ENCODE data around the gene MED13. TPM values are rescaled to one million over a fixed set of nuclear protein-coding genes. Genes with fewer than 3 reads are reported as not detected.

MED13 gene
- total RNA-seq, 4 donors from 2014 or later: 54.2 to 83.6 (median 61.8) TPM

DNA sequence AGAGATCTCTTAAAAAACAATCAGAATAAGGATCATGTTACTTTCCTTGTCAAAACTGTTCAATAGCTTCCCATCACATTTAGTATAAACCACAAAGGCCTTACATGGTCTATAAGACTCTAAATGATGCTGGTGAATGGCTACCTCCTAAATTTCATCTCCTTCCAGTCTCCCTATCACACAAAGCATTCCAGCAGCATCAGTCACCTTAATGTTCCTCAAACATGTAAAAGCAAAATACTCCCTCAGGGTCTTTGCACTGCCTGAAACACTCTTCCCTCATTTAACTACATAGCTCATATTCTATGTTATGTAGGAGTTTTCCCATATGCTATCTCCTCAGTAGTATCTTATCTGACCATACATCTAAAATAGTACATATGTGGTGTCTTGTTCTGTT, 83.8 kb downstream of the MED13 start:
- TF ChIP-seq, protein P1, sequence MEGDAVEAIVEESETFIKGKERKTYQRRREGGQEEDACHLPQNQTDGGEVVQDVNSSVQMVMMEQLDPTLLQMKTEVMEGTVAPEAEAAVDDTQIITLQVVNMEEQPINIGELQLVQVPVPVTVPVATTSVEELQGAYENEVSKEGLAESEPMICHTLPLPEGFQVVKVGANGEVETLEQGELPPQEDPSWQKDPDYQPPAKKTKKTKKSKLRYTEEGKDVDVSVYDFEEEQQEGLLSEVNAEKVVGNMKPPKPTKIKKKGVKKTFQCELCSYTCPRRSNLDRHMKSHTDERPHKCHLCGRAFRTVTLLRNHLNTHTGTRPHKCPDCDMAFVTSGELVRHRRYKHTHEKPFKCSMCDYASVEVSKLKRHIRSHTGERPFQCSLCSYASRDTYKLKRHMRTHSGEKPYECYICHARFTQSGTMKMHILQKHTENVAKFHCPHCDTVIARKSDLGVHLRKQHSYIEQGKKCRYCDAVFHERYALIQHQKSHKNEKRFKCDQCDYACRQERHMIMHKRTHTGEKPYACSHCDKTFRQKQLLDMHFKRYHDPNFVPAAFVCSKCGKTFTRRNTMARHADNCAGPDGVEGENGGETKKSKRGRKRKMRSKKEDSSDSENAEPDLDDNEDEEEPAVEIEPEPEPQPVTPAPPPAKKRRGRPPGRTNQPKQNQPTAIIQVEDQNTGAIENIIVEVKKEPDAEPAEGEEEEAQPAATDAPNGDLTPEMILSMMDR (IDR thresholded peaks at IDR 0.05): no peak
- TF ChIP-seq POLR2A (IDR thresholded peaks at IDR 0.05): no peak
- intact Hi-C loops (cut with DNase I; ENCODE audit: low total_unique reads): no loop called here
- DNase-seq (ENCODE audit: low spot score in 2 of 2): no peak
- no peak overlapping the region for H3K4me3 ChIP-seq (ENCODE audit: low read depth, poor library complexity, severe bottlenecking)

DNA sequence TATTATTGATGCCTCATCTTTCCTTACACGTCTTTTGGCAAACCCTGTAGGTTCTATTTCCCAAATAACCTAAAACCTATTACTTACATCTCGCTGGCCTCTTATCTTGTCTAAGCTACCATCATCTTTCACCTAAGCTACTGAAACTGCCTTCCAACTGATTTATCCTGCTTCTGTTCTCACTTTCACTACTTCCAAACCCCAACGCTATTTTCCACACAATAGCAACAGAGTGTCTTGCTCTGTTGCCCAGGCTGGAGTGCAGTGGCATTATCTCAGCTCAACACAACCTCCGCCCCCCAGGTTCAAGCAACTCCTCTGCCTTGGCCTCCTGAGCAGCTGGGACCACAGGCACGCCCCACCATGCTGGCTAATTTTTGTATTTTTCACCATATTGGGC, 84.5 kb downstream of the MED13 start:
- intact Hi-C loops (cut with DNase I; ENCODE audit: low total_unique reads): no loop called here
- no peak for DNase-seq (ENCODE audit: low spot score in 2 of 2)
- no peak for TF ChIP-seq POLR2A (IDR thresholded peaks at IDR 0.05)
- TF ChIP-seq, protein P1 (IDR thresholded peaks at IDR 0.05): no peak
- no peak overlapping the region for H3K4me3 ChIP-seq (ENCODE audit: low read depth, poor library complexity, severe bottlenecking)
- 90 to 96% methylated on average over 5 of the region's 5 CpGs for WGBS, 2 donors

DNA sequence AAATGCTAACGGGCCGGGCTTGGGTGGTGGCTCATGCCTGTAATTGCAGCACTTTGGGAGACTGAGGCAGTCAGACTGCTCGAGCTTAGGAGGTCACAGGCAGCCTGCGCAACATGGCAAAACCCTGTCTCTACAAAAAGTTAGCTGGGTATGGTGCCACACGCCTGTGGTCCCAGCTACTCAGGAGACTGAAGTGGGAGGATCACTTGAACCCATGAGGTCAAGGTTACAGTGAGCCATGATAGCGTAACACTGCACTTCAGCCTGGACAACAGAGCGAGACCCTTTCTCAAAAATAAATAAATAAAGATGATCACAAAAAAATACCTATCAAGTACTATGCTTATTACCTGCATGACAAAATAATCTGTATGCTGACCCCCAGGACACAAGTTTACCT, 91.0 kb downstream of the MED13 start:
- intact Hi-C loops (cut with DNase I; ENCODE audit: low total_unique reads): no loop called here
- no peak for TF ChIP-seq POLR2A (IDR thresholded peaks at IDR 0.05)
- TF ChIP-seq, protein P1 (IDR thresholded peaks at IDR 0.05): no peak
- H3K4me3 ChIP-seq (ENCODE audit: low read depth, poor library complexity, severe bottlenecking): no peak overlapping the region
- DNase-seq (ENCODE audit: low spot score in 2 of 2): no peak
- WGBS, 2 donors: 93 to 96% methylated on average over 7 of the region's 7 CpGs

DNA sequence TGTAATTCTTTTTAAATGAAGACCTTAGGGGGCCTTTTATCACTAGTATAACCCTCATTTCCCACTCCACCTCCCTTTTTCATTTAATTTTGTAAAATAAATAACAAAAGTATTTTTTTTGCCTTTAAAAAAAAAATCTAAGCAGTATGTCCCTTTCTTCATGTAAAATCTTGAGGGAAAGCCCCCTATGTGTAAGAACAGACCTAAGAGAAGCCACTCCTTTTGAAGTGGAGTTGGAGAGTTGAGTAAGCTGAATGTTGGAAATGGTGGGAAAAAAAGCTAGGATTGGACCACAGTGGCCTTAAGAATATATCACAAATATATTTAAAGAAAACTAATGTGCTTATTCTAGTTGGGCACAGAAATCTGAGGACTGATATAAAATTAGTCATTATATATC, 92.8 kb downstream of the MED13 start:
- DNase-seq (ENCODE audit: low spot score in 2 of 2): no peak
- no peak overlapping the region for H3K4me3 ChIP-seq (ENCODE audit: low read depth, poor library complexity, severe bottlenecking)
- intact Hi-C loops (cut with DNase I; ENCODE audit: low total_unique reads): no loop called here
- TF ChIP-seq, protein P1 (IDR thresholded peaks at IDR 0.05): no peak

DNA sequence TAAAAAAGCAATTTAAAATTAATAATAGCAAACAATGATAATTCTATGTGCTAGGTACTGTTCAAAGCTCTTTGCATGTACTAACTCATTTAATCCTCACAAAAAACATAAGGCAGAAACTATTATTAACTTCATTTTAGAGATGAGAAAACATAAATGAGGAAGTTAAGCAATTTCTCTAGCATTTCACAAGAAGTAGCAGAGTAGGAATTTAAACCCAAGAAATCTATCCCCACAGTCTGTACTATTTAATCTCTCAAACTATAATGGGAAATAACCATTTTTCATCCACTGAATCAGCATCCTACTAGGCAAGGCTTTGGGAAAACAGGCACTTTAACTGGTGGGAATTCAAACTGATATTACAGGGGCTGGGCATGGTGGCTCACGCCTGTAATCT, 95.0 kb downstream of the MED13 start:
- H3K4me3 ChIP-seq (ENCODE audit: low read depth, poor library complexity, severe bottlenecking): no peak overlapping the region
- WGBS, 2 donors: 90% methylated on average over 1 of the region's 1 CpG
- intact Hi-C loops (cut with DNase I; ENCODE audit: low total_unique reads): no loop called here
- TF ChIP-seq, protein P1 (IDR thresholded peaks at IDR 0.05): no peak
- TF ChIP-seq POLR2A (IDR thresholded peaks at IDR 0.05): no peak
- DNase-seq (ENCODE audit: low spot score in 2 of 2): no peak

DNA sequence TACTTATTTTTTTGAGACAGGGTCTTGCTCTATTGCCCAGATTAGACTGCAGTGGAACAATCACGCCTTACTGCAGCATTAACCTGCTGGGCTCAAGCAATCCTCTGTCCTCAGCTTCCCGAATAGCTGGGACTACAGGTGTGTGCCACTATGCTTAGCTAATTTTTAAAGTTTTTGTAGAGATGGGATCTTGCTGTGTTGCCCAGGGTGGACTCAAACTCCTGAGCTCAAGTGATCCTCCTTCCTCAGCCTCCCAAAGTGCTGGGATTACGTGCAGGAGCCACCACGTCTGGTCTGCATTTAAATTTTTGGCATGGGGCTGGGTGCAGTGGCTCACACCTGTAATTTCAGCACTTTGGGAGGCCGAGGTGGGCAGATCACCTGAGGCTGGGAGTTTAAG, 96.3 kb downstream of the MED13 start:
- no peak overlapping the region for H3K4me3 ChIP-seq (ENCODE audit: low read depth, poor library complexity, severe bottlenecking)
- DNase-seq (ENCODE audit: low spot score in 2 of 2): no peak
- intact Hi-C loops (cut with DNase I; ENCODE audit: low total_unique reads): no loop called here
- no peak for TF ChIP-seq POLR2A (IDR thresholded peaks at IDR 0.05)
- TF ChIP-seq, protein P1 (IDR thresholded peaks at IDR 0.05): no peak
- 95 to 99% methylated on average over 5 of the region's 5 CpGs for WGBS, 2 donors
